OCI-LY3 (cell line): ENCODE data around the gene CCL20.

ENCODE experiments used
- CTCF ChIP-seq: fragments of 200-600, 300-600 bp; sonication (generic); IDR thresholded peaks from 2 replicates; pipeline ENCODE4 v1.5.1; 2014; ENCODE audit warnings: antibody characterized with exemption, low read length, low read depth
- EZH2phosphoT487 ChIP-seq: fragments of 200-600 bp; shearing (Covaris generic); IDR thresholded peaks from 2 replicates; pipeline ENCODE4 v1.6.1; 2018; ENCODE audit warnings: antibody characterized with exemption, mixed run types, low read depth

GRCh38 chr2:227774895-227775842, 38.5 kb upstream of the CCL20 start:
- TF ChIP-seq CTCF: no peak
- no peak for TF ChIP-seq EZH2phosphoT487
